ENCODE measurements around the gene IQCE. TPM values are rescaled to one million over a fixed set of nuclear protein-coding genes. Genes with fewer than 3 reads are reported as not detected.

IQCE gene
- total RNA-seq, 1 experiment from 2014 or later: 44.8 TPM

DNA sequence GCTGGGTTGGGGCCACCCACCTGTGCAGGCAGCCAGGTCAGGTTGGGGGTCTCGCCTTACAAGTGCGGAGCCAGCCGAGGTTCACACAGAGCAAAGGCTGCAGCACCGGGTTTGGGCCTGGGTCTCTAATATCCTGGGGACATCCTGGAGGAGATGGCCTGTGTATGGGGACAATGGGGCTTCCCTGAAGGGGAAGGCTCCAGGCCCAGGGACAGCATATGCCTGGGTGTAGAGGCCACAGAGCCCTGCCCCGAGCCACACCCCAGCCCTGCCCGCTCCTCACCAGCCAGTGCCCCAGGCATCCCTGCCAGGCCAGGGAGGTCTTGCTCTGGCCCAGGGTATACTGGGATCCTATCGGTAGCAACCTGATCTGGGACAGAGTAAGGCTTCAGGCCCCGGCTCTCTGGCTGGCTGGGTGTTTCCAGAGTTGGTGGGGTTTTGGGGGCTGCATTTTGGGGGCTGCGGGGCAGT lies 82.1 kb downstream of the IQCE start:
- H3K9me3 ChIP-seq (ENCODE audit: control insufficient read depth, insufficient read depth, low read depth, low read length): no peaks in the 10 kb centered on the region
- TF ChIP-seq, protein P1, sequence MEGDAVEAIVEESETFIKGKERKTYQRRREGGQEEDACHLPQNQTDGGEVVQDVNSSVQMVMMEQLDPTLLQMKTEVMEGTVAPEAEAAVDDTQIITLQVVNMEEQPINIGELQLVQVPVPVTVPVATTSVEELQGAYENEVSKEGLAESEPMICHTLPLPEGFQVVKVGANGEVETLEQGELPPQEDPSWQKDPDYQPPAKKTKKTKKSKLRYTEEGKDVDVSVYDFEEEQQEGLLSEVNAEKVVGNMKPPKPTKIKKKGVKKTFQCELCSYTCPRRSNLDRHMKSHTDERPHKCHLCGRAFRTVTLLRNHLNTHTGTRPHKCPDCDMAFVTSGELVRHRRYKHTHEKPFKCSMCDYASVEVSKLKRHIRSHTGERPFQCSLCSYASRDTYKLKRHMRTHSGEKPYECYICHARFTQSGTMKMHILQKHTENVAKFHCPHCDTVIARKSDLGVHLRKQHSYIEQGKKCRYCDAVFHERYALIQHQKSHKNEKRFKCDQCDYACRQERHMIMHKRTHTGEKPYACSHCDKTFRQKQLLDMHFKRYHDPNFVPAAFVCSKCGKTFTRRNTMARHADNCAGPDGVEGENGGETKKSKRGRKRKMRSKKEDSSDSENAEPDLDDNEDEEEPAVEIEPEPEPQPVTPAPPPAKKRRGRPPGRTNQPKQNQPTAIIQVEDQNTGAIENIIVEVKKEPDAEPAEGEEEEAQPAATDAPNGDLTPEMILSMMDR (IDR thresholded peaks at IDR 0.05): no peak
- TF ChIP-seq SIN3A (IDR thresholded peaks at IDR 0.05; ENCODE audit: borderline replicate concordance, insufficient read depth, low read depth, low read length) (no peak), TCF7L2 (IDR thresholded peaks at IDR 0.05; ENCODE audit: low read depth, low read length) (no peak), POLR2AphosphoS5 (IDR thresholded peaks at IDR 0.05; ENCODE audit: low read depth, low read length) (no peak)
- TF ChIP-seq, protein P2, sequence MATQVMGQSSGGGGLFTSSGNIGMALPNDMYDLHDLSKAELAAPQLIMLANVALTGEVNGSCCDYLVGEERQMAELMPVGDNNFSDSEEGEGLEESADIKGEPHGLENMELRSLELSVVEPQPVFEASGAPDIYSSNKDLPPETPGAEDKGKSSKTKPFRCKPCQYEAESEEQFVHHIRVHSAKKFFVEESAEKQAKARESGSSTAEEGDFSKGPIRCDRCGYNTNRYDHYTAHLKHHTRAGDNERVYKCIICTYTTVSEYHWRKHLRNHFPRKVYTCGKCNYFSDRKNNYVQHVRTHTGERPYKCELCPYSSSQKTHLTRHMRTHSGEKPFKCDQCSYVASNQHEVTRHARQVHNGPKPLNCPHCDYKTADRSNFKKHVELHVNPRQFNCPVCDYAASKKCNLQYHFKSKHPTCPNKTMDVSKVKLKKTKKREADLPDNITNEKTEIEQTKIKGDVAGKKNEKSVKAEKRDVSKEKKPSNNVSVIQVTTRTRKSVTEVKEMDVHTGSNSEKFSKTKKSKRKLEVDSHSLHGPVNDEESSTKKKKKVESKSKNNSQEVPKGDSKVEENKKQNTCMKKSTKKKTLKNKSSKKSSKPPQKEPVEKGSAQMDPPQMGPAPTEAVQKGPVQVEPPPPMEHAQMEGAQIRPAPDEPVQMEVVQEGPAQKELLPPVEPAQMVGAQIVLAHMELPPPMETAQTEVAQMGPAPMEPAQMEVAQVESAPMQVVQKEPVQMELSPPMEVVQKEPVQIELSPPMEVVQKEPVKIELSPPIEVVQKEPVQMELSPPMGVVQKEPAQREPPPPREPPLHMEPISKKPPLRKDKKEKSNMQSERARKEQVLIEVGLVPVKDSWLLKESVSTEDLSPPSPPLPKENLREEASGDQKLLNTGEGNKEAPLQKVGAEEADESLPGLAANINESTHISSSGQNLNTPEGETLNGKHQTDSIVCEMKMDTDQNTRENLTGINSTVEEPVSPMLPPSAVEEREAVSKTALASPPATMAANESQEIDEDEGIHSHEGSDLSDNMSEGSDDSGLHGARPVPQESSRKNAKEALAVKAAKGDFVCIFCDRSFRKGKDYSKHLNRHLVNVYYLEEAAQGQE (IDR thresholded peaks at IDR 0.05; ENCODE audit: insufficient read depth in 1 of 2, low read depth in 2 of 2, low read length in 1 of 2): no peak
- H3K36me3 ChIP-seq (ENCODE audit: control insufficient read depth, insufficient read depth, low read length): no peaks in the 10 kb centered on the region
- ChIA-PET CTCF (no interaction called here), POLR2A (no interaction called here)
- H3K4me3 ChIP-seq (ENCODE audit: low read depth in 2 of 2, low read length in 2 of 2): peak overlapping the region in 1 of 2 experiments; percentile 29; a peak in 2 of 4 replicates
- BruUV-seq (replicated peaks): no TSS peak
- no peaks in the 10 kb centered on the region for H3K27me3 ChIP-seq (ENCODE audit: control insufficient read depth, insufficient read depth, low read length)
- no peak for DNase-seq (ENCODE audit: low read depth, low spot score)
- peak; percentile 57 for ATAC-seq
- H3K27ac ChIP-seq (ENCODE audit: low read length): peak overlapping the region; percentile 96
- in situ Hi-C loops (cut with HindIII; ENCODE audit: low pct_unique_long_range_greater_than_20kb, low sequenced_read_pairs): no loop called here
- intact Hi-C loops (cut with micrococcal nuclease; ENCODE audit: unreplicated experiment): no loop called here
- H3K4me1 ChIP-seq (ENCODE audit: control insufficient read depth, insufficient read depth, low read length): peaks cover 92% of the 10 kb centered on the region

DNA sequence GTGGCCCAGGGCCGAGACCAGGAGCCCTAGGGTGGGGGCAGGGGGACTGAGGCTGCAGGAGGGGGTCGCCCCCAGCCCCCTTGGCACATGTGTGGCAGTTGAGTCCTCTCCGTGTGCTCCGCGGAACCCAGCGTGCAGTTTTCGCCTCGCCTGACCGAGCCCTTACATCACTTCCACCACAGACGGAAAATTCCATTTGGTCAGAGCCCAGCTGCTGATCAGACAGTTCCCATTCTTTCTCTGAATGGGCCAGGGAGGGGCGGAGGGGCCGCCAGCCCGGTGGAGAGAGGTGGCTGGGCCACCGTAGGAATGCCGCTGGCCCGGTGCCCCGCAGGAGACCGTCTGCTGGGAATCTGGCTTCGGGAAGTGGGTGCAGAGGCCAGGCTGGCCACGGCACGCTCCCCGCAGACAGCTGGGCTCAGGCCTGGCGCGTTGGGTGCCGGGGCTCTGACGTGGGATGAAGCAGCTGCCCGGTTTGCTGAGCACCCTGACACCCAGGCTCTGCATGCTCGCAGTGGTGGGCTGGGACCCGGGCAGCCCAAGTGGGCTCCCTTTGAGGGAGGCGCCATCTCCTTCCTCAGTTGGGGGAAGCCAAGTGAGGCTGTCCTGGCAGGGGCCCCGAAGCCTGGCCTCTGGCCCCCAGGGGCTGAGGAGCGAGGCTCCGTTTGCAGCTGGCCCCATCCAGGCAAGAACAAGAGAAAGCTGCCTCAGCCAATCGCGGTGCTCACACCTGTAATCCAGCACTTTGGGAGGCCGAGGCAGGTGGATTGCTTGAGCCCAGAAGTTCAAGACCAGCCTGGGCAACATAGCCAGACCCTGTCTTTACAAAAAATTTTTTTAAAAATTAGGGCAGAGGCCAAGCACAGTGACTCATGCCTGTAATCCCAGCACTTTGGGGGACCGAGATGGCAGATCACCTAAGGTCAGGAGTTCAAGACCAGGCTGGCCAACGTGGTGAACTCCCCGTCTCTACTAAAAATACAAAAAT lies 82.9 kb downstream of the IQCE start:
- intact Hi-C loops (cut with micrococcal nuclease; ENCODE audit: unreplicated experiment) (no loop called here), in situ Hi-C loops (cut with HindIII; ENCODE audit: low pct_unique_long_range_greater_than_20kb, low sequenced_read_pairs) (no loop called here)
- DNase-seq (ENCODE audit: low read depth, low spot score): no peak
- Histone ChIP-seq H3K27me3 (ENCODE audit: control insufficient read depth, insufficient read depth, low read length) (no peaks in the 10 kb centered on the region), H3K36me3 (ENCODE audit: control insufficient read depth, insufficient read depth, low read length) (no peaks in the 10 kb centered on the region), H3K9me3 (ENCODE audit: control insufficient read depth, insufficient read depth, low read depth, low read length) (no peaks in the 10 kb centered on the region), H3K27ac (ENCODE audit: low read length) (peak overlapping the region; percentile 96), H3K4me1 (ENCODE audit: control insufficient read depth, insufficient read depth, low read length) (peaks cover 87% of the 10 kb centered on the region), H3K4me3 (ENCODE audit: low read depth in 2 of 2, low read length in 2 of 2) (peak overlapping the region in 1 of 2 experiments; percentile 29; a peak in 2 of 4 replicates)
- POLR2A ChIA-PET: no interaction called here
- TF ChIP-seq POLR2AphosphoS5 (IDR thresholded peaks at IDR 0.05; ENCODE audit: low read depth, low read length) (peak; percentile 51), SIN3A (IDR thresholded peaks at IDR 0.05; ENCODE audit: borderline replicate concordance, insufficient read depth, low read depth, low read length) (peak; percentile 70; the same call in 1 of the 2 replicates), TCF7L2 (IDR thresholded peaks at IDR 0.05; ENCODE audit: low read depth, low read length) (0 out of 2 replicates have a peak, but pooled peaks have one; percentile 68)
- TF ChIP-seq, protein P2 (IDR thresholded peaks at IDR 0.05; ENCODE audit: insufficient read depth in 1 of 2, low read depth in 2 of 2, low read length in 1 of 2): peak in 1 of 2 experiments; percentile 46; a peak in 1 of 4 replicates
- TF ChIP-seq, protein P1 (IDR thresholded peaks at IDR 0.05): no peak
- peak; percentile 61 for ATAC-seq
- no TSS peak for BruUV-seq (replicated peaks)
- CTCF ChIA-PET: interaction anchor here (0.6 kb wide), 1 partner anchor 27 kb away, joined by 6 read pairs; no protein-coding TSS in a partner anchor
